Keratinocyte (primary cell): ENCODE data around the gene ITIH1. TPM values are rescaled to one million over a fixed set of nuclear protein-coding genes. Genes with fewer than 3 reads are reported as not detected.

Source experiments
- DNase-seq: peaks from one replicate; pipeline ENCODE4 v3.0.0-alpha.2; 2011; ENCODE audit warnings: low read depth, missing footprints, low spot score
- FAIRE-seq: peaks from 2 replicates; lab custom pipeline; 2011; peaks lifted over from hg19 to GRCh38; lab: Jason Lieb, UNC
- H2AFZ ChIP-seq: 2 replicates; pipeline ENCODE4 v1.6.0; 2012; ENCODE audit warnings: low read length, control low read depth, inconsistent platforms; ENCODE audit not compliant: control insufficient read depth
- H3K27ac ChIP-seq: 2 replicates; pipeline ENCODE4 v1.5.1; 2011; ENCODE audit warnings: low read length; ENCODE audit not compliant: control insufficient read depth, insufficient read depth
- H3K27me3 ChIP-seq: 3 replicates; pipeline ENCODE4 v1.6.0; 2011; ENCODE audit warnings: low read length; ENCODE audit not compliant: control insufficient read depth, insufficient read depth; ENCODE audit errors: extremely low read depth
- H3K36me3 ChIP-seq, 2 experiments: 2 replicates in 1 of 2; 3 replicates in 1 of 2; pipeline ENCODE4 v1.5.1; 2011; ENCODE audit warnings: low read length in 2 of 2, mild to moderate bottlenecking in 1 of 2; ENCODE audit not compliant: control insufficient read depth in 2 of 2, insufficient read depth in 2 of 2; ENCODE audit errors: extremely low read depth in 1 of 2
- H3K4me1 ChIP-seq: 3 replicates; pipeline ENCODE4 v1.5.1; 2011; ENCODE audit warnings: low read length; ENCODE audit not compliant: control insufficient read depth, insufficient read depth; ENCODE audit errors: extremely low read depth
- H3K4me2 ChIP-seq: 3 replicates; pipeline ENCODE4 v1.6.0; 2011; ENCODE audit warnings: low read depth, low read length; ENCODE audit not compliant: control insufficient read depth, insufficient read depth; ENCODE audit errors: extremely low read depth
- H3K4me3 ChIP-seq, 3 experiments: fragments of 200-600 bp in 1 of 3; sonication (generic) in 1 of 3; 2 replicates in 2 of 3; 3 replicates in 1 of 3; pipeline ENCODE4 v1.5.1; 2011 to 2016; ENCODE audit warnings: low read length in 3 of 3, mild to moderate bottlenecking in 3 of 3, control low read depth in 2 of 3, inconsistent platforms in 1 of 3, low read depth in 1 of 3, mixed read lengths in 1 of 3, mixed run types in 1 of 3, moderate library complexity in 1 of 3; ENCODE audit not compliant: control insufficient read depth in 2 of 3, insufficient read depth in 2 of 3; ENCODE audit errors: extremely low read depth in 1 of 3
- H3K79me2 ChIP-seq: 2 replicates; pipeline ENCODE4 v1.6.0; 2012; ENCODE audit warnings: low read length; ENCODE audit not compliant: control insufficient read depth, insufficient read depth
- H3K9ac ChIP-seq: 3 replicates; pipeline ENCODE4 v1.6.0; 2011; ENCODE audit warnings: low read length; ENCODE audit not compliant: control insufficient read depth, insufficient read depth; ENCODE audit errors: extremely low read depth
- H3K9me1 ChIP-seq: 3 replicates; pipeline ENCODE4 v1.6.0; 2011; ENCODE audit warnings: low read length; ENCODE audit not compliant: control insufficient read depth, insufficient read depth; ENCODE audit errors: extremely low read depth
- H3K9me3 ChIP-seq: 2 replicates; pipeline ENCODE4 v1.5.1; 2012; ENCODE audit warnings: low read depth, low read length; ENCODE audit not compliant: control insufficient read depth
- H4K20me1 ChIP-seq: 3 replicates; pipeline ENCODE4 v1.6.0; 2011; ENCODE audit warnings: low read length; ENCODE audit not compliant: control insufficient read depth, insufficient read depth; ENCODE audit errors: extremely low read depth
- EZH2 ChIP-seq: IDR thresholded peaks from one replicate; pipeline ENCODE4 v1.6.1; 2012; ENCODE audit warnings: inconsistent platforms, mild to moderate bottlenecking, low read length, moderate library complexity
- dilution Hi-C: fragments of 300-500 bp; cut with MboI; formaldehyde crosslinking; loops from one replicate; pipeline ENCODE4 v1.7.0; 2020; ENCODE audit warnings: low sequenced_read_pairs; ENCODE audit not compliant: extremely low pct_ligation_motif_present
- polyA plus RNA-seq, 5 experiments: library from polyadenylated mRNA; depleted of rRNA in 3 of 5; stranded (reverse) in 3 of 5; stranded (forward) in 1 of 5; unstranded in 1 of 5; fragments of >200 nt; gene quantifications; 1 replicate in 1 of 5; 2 replicates in 3 of 5; 3 replicates in 1 of 5; pipeline versions ENCODE4 v1.2.1 to v1.2.3, GENCODE V29; 2011 to 2012; ENCODE audit warnings: missing spikeins in 2 of 5, low read depth in 1 of 5, low replicate concordance in 1 of 5
- TF ChIP-seq, protein P1 (sequence below), 3 experiments: IDR thresholded peaks in 1 of 3; conservative IDR thresholded peaks in 1 of 3; optimal IDR thresholded peaks in 1 of 3; 2 replicates in 2 of 3; 3 replicates in 1 of 3; pipeline versions ENCODE3 to v1.5.1; 2011; ENCODE audit warnings: low read length in 3 of 3, mild to moderate bottlenecking in 3 of 3, moderate library complexity in 2 of 3, control low read depth in 1 of 3, inconsistent platforms in 1 of 3; ENCODE audit not compliant: insufficient read depth in 2 of 3; ENCODE audit errors: extremely low read depth in 1 of 3

ITIH1 gene
- polyA plus RNA-seq, 1 donor (not counting 4 experiments of a cell fraction or from before 2014, with no cell fraction given): not detected

DNA sequence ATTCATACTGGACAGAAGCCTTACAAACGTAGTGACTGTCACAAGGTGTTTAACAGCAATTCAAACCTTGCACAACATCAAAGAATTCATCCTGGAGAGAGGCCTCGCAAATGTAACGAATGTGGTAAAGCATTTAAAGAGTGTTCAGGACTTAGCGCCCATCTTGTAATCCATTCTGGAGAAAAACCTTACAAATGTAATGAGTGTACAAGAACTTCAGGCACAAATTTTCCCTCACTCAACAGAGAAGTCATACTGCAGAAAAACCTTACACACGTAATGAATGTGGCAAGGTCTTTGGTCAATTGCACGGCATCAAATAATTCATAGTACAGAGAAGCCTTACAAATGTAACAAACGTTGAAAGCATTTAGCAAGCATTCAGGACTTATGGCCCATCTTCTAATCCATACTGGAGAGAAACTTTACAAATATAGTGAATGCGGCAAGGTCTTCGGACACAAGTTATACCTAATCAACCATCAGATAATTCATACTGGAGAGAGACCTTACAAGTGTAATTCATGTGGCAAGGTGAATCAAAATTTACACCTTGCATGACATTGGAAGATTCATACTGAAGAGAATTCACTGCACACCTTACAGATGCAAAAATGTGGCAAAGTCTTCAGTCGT lies 44.0 kb upstream of the ITIH1 start:
- H3K9ac ChIP-seq: no peak overlapping the region
- dilution Hi-C loops: no loop called here
- no peak for TF ChIP-seq EZH2
- TF ChIP-seq, protein P1, sequence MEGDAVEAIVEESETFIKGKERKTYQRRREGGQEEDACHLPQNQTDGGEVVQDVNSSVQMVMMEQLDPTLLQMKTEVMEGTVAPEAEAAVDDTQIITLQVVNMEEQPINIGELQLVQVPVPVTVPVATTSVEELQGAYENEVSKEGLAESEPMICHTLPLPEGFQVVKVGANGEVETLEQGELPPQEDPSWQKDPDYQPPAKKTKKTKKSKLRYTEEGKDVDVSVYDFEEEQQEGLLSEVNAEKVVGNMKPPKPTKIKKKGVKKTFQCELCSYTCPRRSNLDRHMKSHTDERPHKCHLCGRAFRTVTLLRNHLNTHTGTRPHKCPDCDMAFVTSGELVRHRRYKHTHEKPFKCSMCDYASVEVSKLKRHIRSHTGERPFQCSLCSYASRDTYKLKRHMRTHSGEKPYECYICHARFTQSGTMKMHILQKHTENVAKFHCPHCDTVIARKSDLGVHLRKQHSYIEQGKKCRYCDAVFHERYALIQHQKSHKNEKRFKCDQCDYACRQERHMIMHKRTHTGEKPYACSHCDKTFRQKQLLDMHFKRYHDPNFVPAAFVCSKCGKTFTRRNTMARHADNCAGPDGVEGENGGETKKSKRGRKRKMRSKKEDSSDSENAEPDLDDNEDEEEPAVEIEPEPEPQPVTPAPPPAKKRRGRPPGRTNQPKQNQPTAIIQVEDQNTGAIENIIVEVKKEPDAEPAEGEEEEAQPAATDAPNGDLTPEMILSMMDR (optimal IDR thresholded peaks at IDR 0.05 in 1 of 3, IDR thresholded peaks at IDR 0.05 in 1 of 3, conservative IDR thresholded peaks at IDR 0.05 in 1 of 3; ENCODE audit: extremely low read depth in 1 of 3, insufficient read depth in 2 of 3, low read length in 3 of 3): no peak
- H3K27ac ChIP-seq: no peak overlapping the region
- H3K4me1 ChIP-seq: no peaks in the 10 kb centered on the region
- no peaks in the 10 kb centered on the region for H3K9me1 ChIP-seq
- H3K27me3 ChIP-seq: no peaks in the 10 kb centered on the region
- peaks cover 7% of the 10 kb centered on the region for H3K9me3 ChIP-seq
- no peaks in the 10 kb centered on the region for H3K79me2 ChIP-seq
- H2AFZ ChIP-seq: no peak overlapping the region
- DNase-seq (no peak), FAIRE-seq (no peak)
- no peak overlapping the region for H3K4me3 ChIP-seq
- no peaks in the 10 kb centered on the region for H4K20me1 ChIP-seq
- peaks cover 8 to 9% of the 10 kb centered on the region in 2 experiments for H3K36me3 ChIP-seq
- H3K4me2 ChIP-seq: no peak overlapping the region

GRCh38 chr3:52739730-52740129 lies 37.7 kb upstream of the ITIH1 start:
- Histone ChIP-seq H4K20me1 (no peaks in the 10 kb centered on the region), H3K9me3 (no peaks in the 10 kb centered on the region), H3K9me1 (no peaks in the 10 kb centered on the region), H3K79me2 (no peaks in the 10 kb centered on the region), H3K9ac (no peak overlapping the region), H3K36me3 (peaks cover 7 to 13% of the 10 kb centered on the region in 2 experiments), H3K4me1 (no peaks in the 10 kb centered on the region), H2AFZ (no peak overlapping the region), H3K27me3 (no peaks in the 10 kb centered on the region), H3K4me3 (no peak overlapping the region), H3K27ac (no peak overlapping the region), H3K4me2 (no peak overlapping the region)
- no peak for DNase-seq
- FAIRE-seq: no peak
- TF ChIP-seq EZH2: no peak
- TF ChIP-seq, protein P1 (optimal IDR thresholded peaks at IDR 0.05 in 1 of 3, IDR thresholded peaks at IDR 0.05 in 1 of 3, conservative IDR thresholded peaks at IDR 0.05 in 1 of 3; ENCODE audit: extremely low read depth in 1 of 3, insufficient read depth in 2 of 3, low read length in 3 of 3): no peak
- dilution Hi-C loops: no loop called here
